H1 (cell line): ENCODE results near the gene CDS2. TPM values are rescaled to one million over a fixed set of nuclear protein-coding genes. Genes with fewer than 3 reads are reported as not detected.
A peak's percentile ranks its signal among the peaks of the same experiment; 100 is the strongest.

Experiments
- CTCF ChIA-PET: fragments of 300-600 bp; sonication (Branson Sonifier 250); formaldehyde crosslinking; loops from one replicate; lab custom pipeline; 2021; ENCODE audit not compliant: partially characterized antibody; lab: Charles Lee
- POLR2A ChIA-PET: fragments of 300-600 bp; sonication (Branson Sonifier 250); formaldehyde crosslinking; loops from one replicate; lab custom pipeline; 2021; ENCODE audit warnings: inconsistent platforms; ENCODE audit not compliant: partially characterized antibody; lab: Charles Lee
- DNase-seq, 2 experiments: peaks; one replicate each; pipeline versions ENCODE4 v3.0.0 to v3.0.0-alpha.2; 2010 to 2022; ENCODE audit warnings: low spot score in 2 of 2, low read depth in 1 of 2, mixed read lengths in 1 of 2
- FAIRE-seq: peaks from 2 replicates; lab custom pipeline; 2011; peaks lifted over from hg19 to GRCh38; lab: Jason Lieb, UNC
- H2AFZ ChIP-seq: 2 replicates; pipeline ENCODE4 v1.8.1; 2012; ENCODE audit warnings: low read length, inconsistent platforms
- H2AK5ac ChIP-seq: 2 replicates; pipeline ENCODE4 v1.6.1; 2013; ENCODE audit warnings: low read depth, low read length
- H2BK120ac ChIP-seq: replicated peaks from 2 replicates; pipeline ENCODE3; 2013; ENCODE audit warnings: low read depth, low read length, inconsistent platforms
- H2BK12ac ChIP-seq: 2 replicates; pipeline ENCODE4 v1.6.1; 2013; ENCODE audit warnings: low read depth, low read length
- H2BK15ac ChIP-seq: 2 replicates; pipeline ENCODE4 v1.6.1; 2013; ENCODE audit warnings: low read length
- H2BK20ac ChIP-seq: 2 replicates; pipeline ENCODE4 v1.6.1; 2013; ENCODE audit warnings: low read length
- H2BK5ac ChIP-seq: 2 replicates; pipeline ENCODE4 v1.6.1; 2013; ENCODE audit warnings: low read depth, low read length
- H3K14ac ChIP-seq: 2 replicates; pipeline ENCODE4 v1.6.1; 2013; ENCODE audit warnings: inconsistent platforms; ENCODE audit not compliant: insufficient read length
- H3K18ac ChIP-seq: 2 replicates; pipeline ENCODE4 v1.6.1; 2013; ENCODE audit warnings: low read length; ENCODE audit errors: extremely low read depth
- H3K23ac ChIP-seq: 2 replicates; pipeline ENCODE4 v1.6.1; 2013; ENCODE audit warnings: inconsistent platforms; ENCODE audit not compliant: insufficient read length
- H3K23me2 ChIP-seq: 2 replicates; pipeline ENCODE4 v1.6.1; 2013; ENCODE audit warnings: low read depth, low read length
- H3K27ac ChIP-seq: 2 replicates; pipeline ENCODE4 v1.6.1; 2011; ENCODE audit warnings: low read depth, low read length, inconsistent platforms
- H3K27me3 ChIP-seq, 4 experiments: replicated peaks in 1 of 4; 1 replicate in 1 of 4; 2 replicates in 3 of 4; pipeline versions ENCODE4 v1.6.1 to v1.8.1; 2011 to 2013; ENCODE audit warnings: low read length in 3 of 4, mild to moderate bottlenecking in 3 of 4, inconsistent platforms in 2 of 4, mixed read lengths in 2 of 4, moderate library complexity in 1 of 4; ENCODE audit not compliant: control insufficient read depth in 3 of 4, insufficient read depth in 3 of 4; ENCODE audit errors: extremely low read depth in 1 of 4
- H3K36me3 ChIP-seq, 4 experiments: 2 replicates each; pipeline versions ENCODE4 v1.6.1 to v1.8.1; 2011 to 2013; ENCODE audit warnings: mild to moderate bottlenecking in 4 of 4, low read length in 3 of 4, moderate library complexity in 2 of 4, control low read depth in 1 of 4, inconsistent platforms in 1 of 4; ENCODE audit not compliant: insufficient read depth in 4 of 4, control insufficient read depth in 2 of 4
- H3K4ac ChIP-seq: replicated peaks from 2 replicates; pipeline ENCODE3; 2013; ENCODE audit warnings: low read length, low read depth, mixed read lengths, inconsistent platforms; ENCODE audit not compliant: insufficient read length
- H3K4me1 ChIP-seq, 4 experiments: replicated peaks in 1 of 4; 1 replicate in 1 of 4; 2 replicates in 3 of 4; pipeline versions ENCODE4 v1.6.1 to v1.8.1; 2011 to 2013; ENCODE audit warnings: low read length in 3 of 4, inconsistent platforms in 2 of 4, mixed read lengths in 1 of 4; ENCODE audit not compliant: insufficient read depth in 4 of 4, control insufficient read depth in 3 of 4
- H3K4me2 ChIP-seq, 2 experiments: 2 replicates each; pipeline versions ENCODE4 v1.6.1 to v1.8.1; 2011 to 2013; ENCODE audit warnings: low read depth in 2 of 2, low read length in 2 of 2, control low read depth in 1 of 2, inconsistent platforms in 1 of 2, mild to moderate bottlenecking in 1 of 2; ENCODE audit not compliant: insufficient read depth in 1 of 2
- H3K4me3 ChIP-seq, 4 experiments: fragments of 200-600, 300-600 bp in 1 of 4; sonication (generic), shearing (Covaris generic), sonication (Bioruptor Twin) in 1 of 4; 2 replicates each; pipeline versions ENCODE4 v1.5.1 to v1.8.1; 2011 to 2016; ENCODE audit warnings: low read length in 4 of 4, low read depth in 3 of 4, control low read depth in 2 of 4, inconsistent platforms in 2 of 4, mild to moderate bottlenecking in 2 of 4, mixed read lengths in 1 of 4, moderate library complexity in 1 of 4; ENCODE audit not compliant: insufficient read depth in 2 of 4; ENCODE audit errors: extremely low read depth in 1 of 4
- H3K56ac ChIP-seq: replicated peaks from 2 replicates; pipeline ENCODE3; 2013; ENCODE audit warnings: low read depth, mild to moderate bottlenecking, mixed read lengths, low read length, inconsistent platforms; ENCODE audit not compliant: insufficient read length
- H3K79me1 ChIP-seq: 2 replicates; pipeline ENCODE4 v1.6.1; 2013; ENCODE audit warnings: low read depth, low read length, control low read depth
- H3K79me2 ChIP-seq, 2 experiments: 2 replicates each; pipeline versions ENCODE4 v1.6.1 to v1.8.1; 2012 to 2013; ENCODE audit warnings: low read length in 2 of 2, mild to moderate bottlenecking in 2 of 2, inconsistent platforms in 1 of 2; ENCODE audit not compliant: insufficient read depth in 2 of 2, control insufficient read depth in 1 of 2
- H3K9ac ChIP-seq, 4 experiments: replicated peaks in 1 of 4; 1 replicate in 1 of 4; 2 replicates in 3 of 4; pipeline versions ENCODE4 v1.6.1 to v1.8.1; 2011 to 2013; ENCODE audit warnings: low read depth in 3 of 4, low read length in 3 of 4, control low read depth in 2 of 4, mild to moderate bottlenecking in 2 of 4, moderate library complexity in 2 of 4, inconsistent platforms in 1 of 4; ENCODE audit errors: extremely low read depth in 1 of 4
- H3K9me3 ChIP-seq, 2 experiments: 2 replicates each; pipeline versions ENCODE4 v1.6.1 to v1.8.1; 2012 to 2013; ENCODE audit warnings: mild to moderate bottlenecking in 2 of 2, moderate library complexity in 2 of 2, control low read depth in 1 of 2, inconsistent platforms in 1 of 2, low read depth in 1 of 2, low read length in 1 of 2, mixed read lengths in 1 of 2; ENCODE audit not compliant: insufficient read depth in 2 of 2
- H4K20me1 ChIP-seq, 2 experiments: replicated peaks in 1 of 2; 2 replicates each; pipeline versions ENCODE3 to v1.8.1; 2011 to 2013; ENCODE audit warnings: inconsistent platforms in 2 of 2, low read length in 2 of 2, mild to moderate bottlenecking in 1 of 2; ENCODE audit not compliant: insufficient read depth in 2 of 2, control insufficient read depth in 1 of 2
- H4K5ac ChIP-seq: 2 replicates; pipeline ENCODE4 v1.6.1; 2013; ENCODE audit warnings: low read length, low read depth, mixed read lengths, inconsistent platforms; ENCODE audit not compliant: insufficient read length
- H4K8ac ChIP-seq: 2 replicates; pipeline ENCODE4 v1.8.0; 2013; ENCODE audit warnings: mild to moderate bottlenecking, moderate library complexity, low read length, inconsistent platforms; ENCODE audit not compliant: insufficient read depth; ENCODE audit errors: extremely low read depth
- H4K91ac ChIP-seq: replicated peaks from 2 replicates; pipeline ENCODE3; 2013; ENCODE audit warnings: low read length, mixed read lengths, inconsistent platforms; ENCODE audit not compliant: insufficient read length
- FOSL1 ChIP-seq: IDR thresholded peaks from 2 replicates; pipeline ENCODE4 v1.6.1; 2011; ENCODE audit warnings: mild to moderate bottlenecking, low read depth, low read length, moderate library complexity; ENCODE audit not compliant: insufficient read depth
- NANOG ChIP-seq: IDR thresholded peaks from 2 replicates; pipeline ENCODE4 v1.6.1; 2011; ENCODE audit warnings: low read length, low read depth, mild to moderate bottlenecking, inconsistent platforms; ENCODE audit not compliant: insufficient read depth, poor library complexity, severe bottlenecking
- RAD21 ChIP-seq, 2 experiments: IDR thresholded peaks in 1 of 2; conservative IDR thresholded peaks in 1 of 2; 2 replicates each; pipeline ENCODE4 v1.6.1; 2011; ENCODE audit warnings: low read depth in 2 of 2, low read length in 2 of 2, improper control_type of control experiment in 1 of 2, inconsistent platforms in 1 of 2, mild to moderate bottlenecking in 1 of 2, moderate library complexity in 1 of 2
- RNF2 ChIP-seq: fragments of 200-900, 300-1000 bp; sonication (generic); IDR thresholded peaks from 2 replicates; pipeline ENCODE4 v1.7.1; 2016; ENCODE audit warnings: borderline replicate concordance, low read depth, mild to moderate bottlenecking, antibody characterized with exemption, low read length; ENCODE audit not compliant: poor library complexity, severe bottlenecking; ENCODE audit errors: missing control alignments
- RXRA ChIP-seq: IDR thresholded peaks from 2 replicates; pipeline ENCODE4 v1.6.1; 2011; ENCODE audit warnings: low read depth, mild to moderate bottlenecking, low read length, moderate library complexity; ENCODE audit not compliant: insufficient read depth
- SIN3A ChIP-seq, 2 experiments: IDR thresholded peaks in 1 of 2; conservative IDR thresholded peaks in 1 of 2; 2 replicates each; pipeline ENCODE4 v1.6.1; 2011 to 2012; ENCODE audit warnings: low read length in 2 of 2, improper control_type of control experiment in 1 of 2, low read depth in 1 of 2, mild to moderate bottlenecking in 1 of 2
- TCF12 ChIP-seq: IDR thresholded peaks from 2 replicates; pipeline ENCODE4 v1.6.1; 2011; ENCODE audit warnings: low read depth, mild to moderate bottlenecking, low read length
- WGBS, 2 experiments: shearing (Covaris generic) in 1 of 2; methylation state at CpG; one replicate each; pipeline versions ENCODE4 v1.1.6 to v1.1.7; 2013 to 2015; ENCODE audit warnings: low lambda C conversion rate in 2 of 2, mixed read lengths in 2 of 2, inconsistent platforms in 1 of 2, low coverage in 1 of 2, missing lambda C conversion rate in 1 of 2; ENCODE audit not compliant: insufficient replicate concordance in 2 of 2, insufficient coverage in 1 of 2, insufficient read length in 1 of 2; ENCODE audit errors: extremely low coverage in 1 of 2, missing lambda C conversion rate in 1 of 2; 5-methylcytosine and 5-hydroxymethylcytosine counted together
- polyA plus RNA-seq, 7 experiments: library from polyadenylated mRNA; depleted of rRNA in 3 of 7; stranded (reverse) in 5 of 7; unstranded in 2 of 7; fragments of >200 nt in 5 of 7; fragments of 200-250 nt in 2 of 7; gene quantifications; 1 replicate in 5 of 7; 2 replicates in 1 of 7; 4 replicates in 1 of 7; pipeline versions ENCODE4 v1.2.1 to v1.2.3, GENCODE V29; 2011 to 2013; ENCODE audit warnings: missing spikeins in 2 of 7, mixed read lengths in 2 of 7
- total RNA-seq: library from RNA; stranded (reverse); fragmentation: NEBNext Ultra II Directional; extraction: Animal tissue kit (Norgen Biotek cat#: 25700); gene quantifications from 2 replicates; pipeline ENCODE4 v1.2.1, GENCODE V29; 2021

The CDS2 gene
- total and polyA plus RNA-seq, 2 of the 8 experiments (the other 6 are each of a cell fraction or from before 2014, with no cell fraction given): 54.0 to 56.2 TPM

DNA sequence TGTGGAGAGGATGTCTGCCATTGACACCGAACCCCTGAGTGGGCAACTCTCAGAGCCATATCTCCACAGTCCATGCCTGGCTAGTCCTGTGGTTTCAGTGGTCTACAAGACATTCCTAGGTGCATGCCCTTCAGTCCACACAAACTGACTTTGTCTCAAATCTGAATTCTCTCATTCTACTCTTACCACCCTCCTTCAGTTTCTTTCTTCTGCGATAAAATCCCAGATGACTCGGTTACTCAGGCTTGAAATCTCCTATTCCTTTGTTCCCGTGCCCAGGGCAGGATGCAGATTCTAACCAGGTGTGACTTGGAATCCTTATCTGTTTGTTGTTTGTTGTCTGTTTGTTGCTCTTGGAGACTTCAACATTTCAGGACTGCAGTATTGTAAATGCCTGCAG lies 9.3 kb downstream of the CDS2 start:
- Histone ChIP-seq H3K18ac (no peak overlapping the region), H4K8ac (no peak overlapping the region), H3K4ac (no peak overlapping the region), H3K27ac (peak overlapping the region; percentile 26; the same call in 1 of the 2 replicates), H4K5ac (no peak overlapping the region), H2BK12ac (peak overlapping the region; percentile 71; the same call in 1 of the 2 replicates), H3K9ac (peak overlapping the region in 1 of 4 experiments; percentile 27; a peak in 2 of 7 replicates), H4K91ac (no peak overlapping the region), H3K56ac (no peak overlapping the region), H2AK5ac (peak overlapping the region; percentile 7; the same call in 1 of the 2 replicates), H4K20me1 (peaks cover 0 to 4% of the 10 kb centered on the region in 2 experiments)
- DNase-seq: no peak
- ChIA-PET POLR2A (interaction anchor here (0.8 to 1.7 kb wide), 2 partner anchors 12 to 17 kb away, joined by 3 to 7 read pairs; partner anchors contain the start of gene PCNA), CTCF (interaction anchor here (2.3 to 12.3 kb wide), 2 partner anchors 10 to 57 kb away, joined by 7 to 122 read pairs; partner anchors contain the start of gene CDS2)
- no peak for TF ChIP-seq NANOG
- TF ChIP-seq RNF2: no peak
- TF ChIP-seq RAD21 (IDR thresholded peaks at IDR 0.05 in 1 of 2, conservative IDR thresholded peaks at IDR 0.05 in 1 of 2; ENCODE audit: low read depth in 2 of 2, low read length in 2 of 2): no peak
- no peak for TF ChIP-seq FOSL1
- no peak for TF ChIP-seq RXRA
- no peak for TF ChIP-seq SIN3A (conservative IDR thresholded peaks at IDR 0.05 in 1 of 2, IDR thresholded peaks at IDR 0.05 in 1 of 2; ENCODE audit: low read depth in 1 of 2, low read length in 2 of 2)
- TF ChIP-seq TCF12: peak; percentile 76; the same call in 1 of the 2 replicates
- TF ChIP-seq, all 59 proteins: peak for 1
- Histone ChIP-seq H3K4me3 (no peak overlapping the region), H3K4me2 (no peak overlapping the region; a peak in 1 of 4 replicates), H3K27me3 (no peaks in the 10 kb centered on the region), H3K79me2 (peaks cover 0 to 76% of the 10 kb centered on the region in 2 experiments; a peak in 2 of 4 replicates), H2BK15ac (no peak overlapping the region), H3K9me3 (no peaks in the 10 kb centered on the region), H2BK5ac (peak overlapping the region; percentile 40; the same call in 1 of the 2 replicates), H3K4me1 (peaks cover 0 to 3% (median 0%) of the 10 kb centered on the region in 4 experiments; a peak in 1 of 7 replicates), H2BK120ac (no peak overlapping the region), H3K79me1 (peaks cover 12% of the 10 kb centered on the region), H3K36me3 (no peaks in the 10 kb centered on the region), H3K23me2 (no peaks in the 10 kb centered on the region), H2AFZ (no peak overlapping the region), H3K14ac (no peak overlapping the region), H2BK20ac (no peak overlapping the region), H3K23ac (no peak overlapping the region)
- FAIRE-seq: no peak
- WGBS, 2 experiments: 83% methylated on average over 4 of the region's 4 CpGs; no CpG with 5 or more reads in 1 of the 2 experiments
